HL-60 (cell line): ENCODE measurements around the gene TRIM54.

ENCODE experiments used
- DNase-seq, 2 experiments: peaks; one replicate each; pipeline ENCODE4 v3.0.0-alpha.2; 2010 to 2020; ENCODE audit warnings: low read depth in 1 of 2, low spot score in 1 of 2
- H3K27ac ChIP-seq: fragments of 250-450 bp; sonication (Bioruptor Pico); replicated peaks from 2 replicates; pipeline ENCODE4 v1.5.1; 2020; ENCODE audit warnings: mild to moderate bottlenecking, moderate library complexity
- H3K27me3 ChIP-seq: fragments of 250-450 bp; sonication (Bioruptor Pico); 2 replicates; pipeline ENCODE4 v1.5.1; 2021; ENCODE audit warnings: mild to moderate bottlenecking, moderate library complexity; ENCODE audit not compliant: insufficient read depth, poor library complexity, severe bottlenecking
- H3K4me3 ChIP-seq: replicated peaks from 2 replicates; pipeline ENCODE4 v1.5.1; 2011; ENCODE audit warnings: mild to moderate bottlenecking, control low read depth, low read length; ENCODE audit not compliant: insufficient read depth
- GABPA ChIP-seq: IDR thresholded peaks from 2 replicates; pipeline ENCODE4 v1.6.1; 2012; ENCODE audit warnings: low read depth
- POLR2AphosphoS5 ChIP-seq: IDR thresholded peaks from 2 replicates; pipeline ENCODE4 v1.6.1; 2012; ENCODE audit warnings: low read depth
- SPI1 ChIP-seq: IDR thresholded peaks from 2 replicates; pipeline ENCODE4 v1.6.1; 2012; ENCODE audit warnings: low read depth, mild to moderate bottlenecking, borderline replicate concordance
- TF ChIP-seq, protein P1 (sequence below): IDR thresholded peaks from one replicate; pipeline ENCODE4 v1.5.1; 2011; ENCODE audit warnings: low read length, control low read depth, inconsistent platforms; ENCODE audit not compliant: insufficient read depth
- TF ChIP-seq, protein P2 (sequence below): IDR thresholded peaks from 2 replicates; pipeline ENCODE4 v1.6.1; 2012; ENCODE audit warnings: low read depth; ENCODE audit not compliant: insufficient replicate concordance

Gene TRIM54

DNA sequence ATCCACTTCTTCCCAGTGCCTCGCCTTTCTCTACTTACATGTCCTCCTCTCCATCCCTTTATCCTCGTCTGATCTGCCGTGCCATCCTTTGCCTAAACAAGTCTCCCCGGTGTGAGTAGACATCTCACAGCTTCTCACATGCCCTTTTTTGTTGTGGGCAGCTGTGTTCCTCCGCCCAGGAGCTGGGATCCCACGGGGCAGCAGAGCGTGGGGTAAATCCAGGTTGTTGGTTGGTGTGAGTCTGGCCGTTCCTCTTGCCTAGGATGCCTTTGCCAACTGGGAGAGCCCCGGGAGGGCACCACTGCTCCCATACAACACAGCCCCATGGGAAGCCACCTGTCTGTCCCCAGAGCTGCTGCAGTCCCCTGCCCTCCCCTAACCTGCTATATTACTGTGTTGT lies 41.8 kb upstream of the TRIM54 start:
- no peaks in the 10 kb centered on the region for H3K27me3 ChIP-seq
- DNase-seq = no peak
- no peak overlapping the region for H3K27ac ChIP-seq
- TF ChIP-seq, protein P1, sequence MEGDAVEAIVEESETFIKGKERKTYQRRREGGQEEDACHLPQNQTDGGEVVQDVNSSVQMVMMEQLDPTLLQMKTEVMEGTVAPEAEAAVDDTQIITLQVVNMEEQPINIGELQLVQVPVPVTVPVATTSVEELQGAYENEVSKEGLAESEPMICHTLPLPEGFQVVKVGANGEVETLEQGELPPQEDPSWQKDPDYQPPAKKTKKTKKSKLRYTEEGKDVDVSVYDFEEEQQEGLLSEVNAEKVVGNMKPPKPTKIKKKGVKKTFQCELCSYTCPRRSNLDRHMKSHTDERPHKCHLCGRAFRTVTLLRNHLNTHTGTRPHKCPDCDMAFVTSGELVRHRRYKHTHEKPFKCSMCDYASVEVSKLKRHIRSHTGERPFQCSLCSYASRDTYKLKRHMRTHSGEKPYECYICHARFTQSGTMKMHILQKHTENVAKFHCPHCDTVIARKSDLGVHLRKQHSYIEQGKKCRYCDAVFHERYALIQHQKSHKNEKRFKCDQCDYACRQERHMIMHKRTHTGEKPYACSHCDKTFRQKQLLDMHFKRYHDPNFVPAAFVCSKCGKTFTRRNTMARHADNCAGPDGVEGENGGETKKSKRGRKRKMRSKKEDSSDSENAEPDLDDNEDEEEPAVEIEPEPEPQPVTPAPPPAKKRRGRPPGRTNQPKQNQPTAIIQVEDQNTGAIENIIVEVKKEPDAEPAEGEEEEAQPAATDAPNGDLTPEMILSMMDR = no peak
- TF ChIP-seq POLR2AphosphoS5 = no peak
- TF ChIP-seq GABPA = no peak
- TF ChIP-seq, protein P2, sequence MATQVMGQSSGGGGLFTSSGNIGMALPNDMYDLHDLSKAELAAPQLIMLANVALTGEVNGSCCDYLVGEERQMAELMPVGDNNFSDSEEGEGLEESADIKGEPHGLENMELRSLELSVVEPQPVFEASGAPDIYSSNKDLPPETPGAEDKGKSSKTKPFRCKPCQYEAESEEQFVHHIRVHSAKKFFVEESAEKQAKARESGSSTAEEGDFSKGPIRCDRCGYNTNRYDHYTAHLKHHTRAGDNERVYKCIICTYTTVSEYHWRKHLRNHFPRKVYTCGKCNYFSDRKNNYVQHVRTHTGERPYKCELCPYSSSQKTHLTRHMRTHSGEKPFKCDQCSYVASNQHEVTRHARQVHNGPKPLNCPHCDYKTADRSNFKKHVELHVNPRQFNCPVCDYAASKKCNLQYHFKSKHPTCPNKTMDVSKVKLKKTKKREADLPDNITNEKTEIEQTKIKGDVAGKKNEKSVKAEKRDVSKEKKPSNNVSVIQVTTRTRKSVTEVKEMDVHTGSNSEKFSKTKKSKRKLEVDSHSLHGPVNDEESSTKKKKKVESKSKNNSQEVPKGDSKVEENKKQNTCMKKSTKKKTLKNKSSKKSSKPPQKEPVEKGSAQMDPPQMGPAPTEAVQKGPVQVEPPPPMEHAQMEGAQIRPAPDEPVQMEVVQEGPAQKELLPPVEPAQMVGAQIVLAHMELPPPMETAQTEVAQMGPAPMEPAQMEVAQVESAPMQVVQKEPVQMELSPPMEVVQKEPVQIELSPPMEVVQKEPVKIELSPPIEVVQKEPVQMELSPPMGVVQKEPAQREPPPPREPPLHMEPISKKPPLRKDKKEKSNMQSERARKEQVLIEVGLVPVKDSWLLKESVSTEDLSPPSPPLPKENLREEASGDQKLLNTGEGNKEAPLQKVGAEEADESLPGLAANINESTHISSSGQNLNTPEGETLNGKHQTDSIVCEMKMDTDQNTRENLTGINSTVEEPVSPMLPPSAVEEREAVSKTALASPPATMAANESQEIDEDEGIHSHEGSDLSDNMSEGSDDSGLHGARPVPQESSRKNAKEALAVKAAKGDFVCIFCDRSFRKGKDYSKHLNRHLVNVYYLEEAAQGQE = no peak
- TF ChIP-seq SPI1 = no peak
- H3K4me3 ChIP-seq = no peak overlapping the region

DNA sequence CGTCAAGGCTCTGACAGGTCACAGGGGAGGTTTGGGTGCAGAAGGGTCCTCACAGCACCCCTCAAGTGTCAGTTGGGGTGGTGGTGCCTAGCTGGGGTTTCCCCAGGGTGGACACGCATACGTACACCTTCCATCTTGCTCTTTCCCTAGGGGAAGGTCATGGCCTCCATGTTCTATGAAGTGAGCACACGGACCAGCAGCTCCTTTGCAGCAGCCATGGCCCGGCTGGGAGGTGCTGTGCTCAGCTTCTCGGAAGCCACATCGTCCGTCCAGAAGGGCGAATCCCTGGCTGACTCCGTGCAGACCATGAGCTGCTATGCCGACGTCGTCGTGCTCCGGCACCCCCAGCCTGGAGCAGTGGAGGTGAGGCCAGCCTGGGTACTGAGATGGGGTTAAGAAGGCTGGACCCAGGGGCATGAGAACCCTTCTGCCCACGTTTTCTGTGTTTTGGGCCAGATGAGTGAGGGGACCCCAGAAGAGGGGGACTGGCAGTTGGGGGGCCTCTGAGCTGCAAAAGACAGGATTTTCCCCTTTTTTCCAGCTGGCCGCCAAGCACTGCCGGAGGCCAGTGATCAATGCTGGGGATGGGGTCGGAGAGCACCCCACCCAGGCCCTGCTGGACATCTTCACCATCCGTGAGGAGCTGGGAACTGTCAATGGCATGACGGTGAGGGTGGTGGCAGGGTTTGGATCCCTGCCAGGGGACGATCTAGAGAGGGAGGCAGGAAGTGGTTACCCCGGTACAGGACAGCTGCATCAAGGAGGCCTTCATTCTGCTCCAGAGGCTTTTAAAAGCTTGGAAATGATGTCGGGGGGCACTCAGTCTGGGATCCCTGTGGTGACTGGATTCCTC lies 40.2 kb upstream of the TRIM54 start:
- no peak for TF ChIP-seq POLR2AphosphoS5
- TF ChIP-seq, protein P1 = no peak
- TF ChIP-seq, protein P2 = no peak
- no peak for TF ChIP-seq GABPA
- TF ChIP-seq SPI1 = no peak
- DNase-seq = no peak
- no peak overlapping the region for H3K27ac ChIP-seq
- no peaks in the 10 kb centered on the region for H3K27me3 ChIP-seq
- H3K4me3 ChIP-seq = no peak overlapping the region

DNA sequence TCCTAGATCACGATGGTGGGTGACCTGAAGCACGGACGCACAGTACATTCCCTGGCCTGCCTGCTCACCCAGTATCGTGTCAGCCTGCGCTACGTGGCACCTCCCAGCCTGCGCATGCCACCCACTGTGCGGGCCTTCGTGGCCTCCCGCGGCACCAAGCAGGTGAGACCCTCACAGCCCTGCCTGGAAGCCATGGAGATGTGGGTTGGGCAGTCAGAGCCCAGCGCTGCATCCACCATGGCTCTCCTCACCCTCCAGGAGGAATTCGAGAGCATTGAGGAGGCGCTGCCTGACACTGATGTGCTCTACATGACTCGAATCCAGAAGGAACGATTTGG lies 39.6 kb upstream of the TRIM54 start:
- Histone ChIP-seq H3K27ac (no peak overlapping the region), H3K27me3 (no peaks in the 10 kb centered on the region), H3K4me3 (no peak overlapping the region)
- DNase-seq = no peak
- TF ChIP-seq, protein P2 = no peak
- TF ChIP-seq GABPA (no peak), SPI1 (no peak), POLR2AphosphoS5 (no peak)
- TF ChIP-seq, protein P1 = no peak
